NCI-H69 (cell line): ENCODE results near the gene TTBK1.

Experiments
- DNase-seq: peaks from one replicate; lab custom pipeline; 2025; lab: John Stamatoyannopoulos, UW

The TTBK1 gene

DNA sequence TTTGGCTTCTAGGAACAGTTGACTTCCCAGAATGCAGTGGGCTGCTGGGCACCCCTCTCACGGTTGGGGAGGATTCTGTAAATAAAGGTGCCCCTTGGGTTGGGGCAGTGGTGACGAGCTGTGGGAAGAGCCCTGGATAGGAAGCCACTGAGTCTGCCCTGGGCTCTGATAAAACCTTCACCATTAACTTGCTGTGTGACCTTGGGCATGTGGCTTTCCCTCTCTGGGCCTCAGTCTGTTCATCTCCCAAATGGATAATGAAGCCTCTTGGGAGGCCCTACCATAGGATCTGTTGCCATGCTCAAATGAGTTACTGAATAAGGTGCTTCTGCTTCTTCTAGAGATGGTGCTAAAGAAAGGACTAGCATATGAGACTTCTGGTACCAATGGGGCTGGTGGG, 61.6 kb downstream of the TTBK1 start:
- no peak for DNase-seq

DNA sequence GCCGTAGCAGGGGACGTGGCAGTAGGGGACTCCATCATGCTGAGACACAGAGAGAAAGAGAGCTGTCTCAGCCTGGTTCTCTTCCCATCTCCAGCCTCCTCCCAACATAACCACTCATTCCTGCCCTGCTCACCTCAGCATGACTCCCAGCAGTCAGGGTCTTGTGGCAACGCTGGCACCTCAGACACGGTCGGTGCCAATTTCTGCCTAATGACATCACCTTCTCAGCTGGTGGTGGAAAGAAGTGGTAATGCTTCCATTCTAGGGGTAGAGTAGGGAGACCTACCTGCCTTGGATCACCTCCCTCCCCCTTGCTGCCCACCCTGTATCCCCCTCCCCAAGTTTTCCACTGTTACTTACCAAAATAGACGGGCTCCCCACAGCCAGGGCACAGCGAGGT, 62.8 kb downstream of the TTBK1 start:
- DNase-seq = no peak

DNA sequence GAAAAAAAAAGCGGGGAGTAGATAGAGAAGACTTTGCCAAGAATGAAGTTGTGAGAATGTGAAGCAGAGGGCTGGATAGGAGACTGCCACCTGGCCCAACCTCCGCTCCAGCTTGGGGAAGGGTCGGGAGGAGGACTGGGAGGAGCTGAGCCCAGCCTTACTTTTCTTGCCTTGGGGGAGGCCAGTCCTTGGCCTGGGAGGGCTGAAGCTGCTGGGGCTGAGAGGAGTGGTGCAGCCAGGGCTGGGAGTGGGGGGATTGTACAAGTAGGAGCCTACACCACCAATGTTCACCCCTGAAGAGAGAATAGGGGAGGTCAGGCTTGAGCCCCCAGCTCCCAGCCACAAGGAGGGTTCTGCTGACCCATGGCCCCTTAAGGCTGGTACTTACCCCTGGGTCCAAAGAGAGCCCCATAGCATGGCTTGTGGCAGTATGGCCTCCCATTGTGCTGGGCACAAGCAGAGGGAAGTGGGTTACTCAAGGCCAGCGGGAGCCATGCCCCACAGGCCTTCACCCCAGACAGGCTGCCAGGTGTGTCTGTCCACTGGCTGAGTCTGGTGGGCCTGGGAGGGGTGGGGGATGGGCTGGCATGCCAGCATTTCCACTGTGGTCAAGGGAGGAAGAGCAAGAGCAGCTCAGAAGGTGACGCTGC, 64.3 kb downstream of the TTBK1 start:
- DNase-seq = no peak

DNA sequence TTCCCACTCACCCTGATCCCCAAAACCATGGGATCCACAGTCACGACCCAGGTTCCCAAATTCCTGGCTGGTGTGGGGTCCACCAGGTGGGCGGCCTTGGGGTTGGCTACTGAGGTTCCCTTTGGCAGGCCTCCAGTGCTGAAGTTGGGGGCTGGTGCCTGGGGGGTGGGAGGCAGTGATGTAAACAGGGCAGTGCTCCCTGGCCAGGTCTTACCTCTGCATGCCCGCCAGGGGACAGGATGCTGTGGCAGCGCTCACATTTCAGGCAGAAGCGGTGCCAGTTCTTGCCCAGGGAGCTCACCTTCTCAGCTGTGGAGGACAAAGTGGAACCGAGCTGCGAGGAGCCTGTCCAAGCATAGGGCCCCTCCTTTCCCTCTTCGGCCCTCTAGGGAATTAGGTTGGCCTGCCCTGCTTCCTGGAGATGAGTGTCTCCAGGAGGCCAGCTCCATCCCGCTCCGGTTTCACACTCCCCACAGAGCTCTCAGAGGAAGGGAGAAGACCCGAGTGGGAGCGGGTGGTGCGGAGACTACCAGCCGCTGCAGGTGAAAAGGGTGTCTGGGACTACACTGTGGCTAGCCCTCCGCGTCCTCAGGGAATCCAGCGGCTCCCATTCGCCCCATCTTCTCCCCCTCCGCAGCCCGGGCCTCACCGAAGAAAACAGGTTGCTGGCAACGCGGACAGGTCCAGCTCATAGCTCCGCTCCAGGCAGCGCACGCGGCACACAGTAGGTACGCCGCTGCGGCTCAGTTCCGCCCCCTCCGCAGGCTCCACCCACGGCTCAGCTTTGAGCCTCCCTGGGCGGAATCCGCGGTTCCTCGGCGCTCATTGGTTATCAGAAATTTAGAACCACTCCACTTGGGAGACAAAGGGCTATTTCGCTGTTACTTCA, 65.1 kb downstream of the TTBK1 start, which contains the start of gene CRIP3:
Gene CRIP3, minus strand, starts transcription at position 726 of the 889 bp plus-strand sequence. Its CDS starts 34 bp downstream, at position 692.
- peak; percentile 81 for DNase-seq

DNA sequence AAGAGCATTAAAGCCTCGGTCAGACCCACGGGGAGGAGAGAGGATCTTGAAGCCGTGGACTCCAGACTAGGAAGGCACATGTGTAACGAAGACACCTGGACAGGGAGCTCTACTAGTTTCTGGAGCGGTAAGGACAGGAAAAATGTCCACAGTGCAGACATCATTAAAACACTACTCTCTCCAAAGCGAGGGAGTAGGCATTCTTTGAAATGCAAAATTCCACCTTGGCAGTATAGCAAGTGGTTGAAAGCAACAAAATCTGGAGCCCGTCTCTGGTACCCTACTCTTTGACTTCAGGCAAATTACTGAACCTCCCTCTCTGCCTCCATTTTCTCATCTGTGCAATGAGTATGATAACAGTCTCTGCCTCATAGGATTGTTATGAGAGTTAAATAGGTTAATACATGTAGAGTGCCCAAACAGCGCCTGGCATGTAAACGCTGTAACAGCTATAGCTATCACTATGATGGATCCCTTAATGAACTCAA, 65.8 kb downstream of the TTBK1 start:
- DNase-seq = no peak

DNA sequence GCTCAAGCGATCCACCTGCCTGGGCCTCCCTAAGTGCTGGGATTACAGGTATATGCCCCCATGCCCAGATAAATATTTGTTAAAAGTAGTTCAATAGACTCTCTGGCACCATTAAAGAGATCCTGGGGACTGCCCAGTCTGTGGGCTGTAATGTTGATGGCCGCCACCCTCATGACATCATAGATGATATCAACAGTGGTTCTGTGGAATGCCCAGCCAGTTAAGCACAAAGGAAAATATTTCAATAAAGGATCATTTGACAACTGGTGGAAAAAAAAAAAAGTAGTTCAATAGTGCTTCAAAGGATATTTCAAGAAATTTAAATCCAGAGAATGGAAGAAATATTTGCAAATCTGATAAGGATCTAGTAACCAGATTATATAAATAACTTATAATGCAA, 66.9 kb downstream of the TTBK1 start:
- no peak for DNase-seq

DNA sequence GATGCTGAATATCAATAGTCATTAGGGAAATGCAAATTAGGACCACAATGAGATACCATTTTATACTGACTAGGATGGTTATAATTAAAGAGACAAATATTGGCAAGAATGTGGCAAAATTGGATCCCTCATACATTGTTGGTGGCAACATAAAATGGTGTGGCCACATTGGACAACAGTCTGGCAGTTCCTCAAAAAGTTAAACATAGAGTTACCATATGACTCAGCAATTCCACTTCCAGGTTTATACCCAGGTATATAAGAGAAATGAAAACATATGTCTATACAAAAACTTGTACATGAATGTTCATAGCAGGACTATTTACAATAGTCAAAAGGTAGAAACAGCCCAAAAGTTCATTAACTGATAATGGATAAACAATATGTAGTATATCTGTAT, 67.3 kb downstream of the TTBK1 start:
- no peak for DNase-seq

DNA sequence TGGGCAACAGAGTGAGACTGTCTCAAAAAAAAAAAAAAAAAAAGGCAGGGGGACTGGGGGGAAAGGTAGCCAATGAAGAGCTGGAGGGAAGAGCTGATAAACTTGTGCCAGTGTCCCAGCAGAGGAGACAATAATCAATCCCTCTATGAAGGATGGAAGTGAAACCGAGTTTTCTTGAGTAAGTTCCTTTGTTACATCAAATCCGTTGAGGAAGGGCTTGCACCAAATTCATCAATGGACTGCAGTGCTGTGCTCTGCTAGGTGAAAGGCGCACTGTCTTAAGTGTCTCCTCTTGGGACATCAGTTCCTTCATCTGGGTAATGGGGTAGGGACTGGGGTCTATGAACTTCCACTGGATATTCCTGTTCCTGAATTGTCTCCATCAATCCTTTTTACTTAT, 68.4 kb downstream of the TTBK1 start:
- no peak for DNase-seq

DNA sequence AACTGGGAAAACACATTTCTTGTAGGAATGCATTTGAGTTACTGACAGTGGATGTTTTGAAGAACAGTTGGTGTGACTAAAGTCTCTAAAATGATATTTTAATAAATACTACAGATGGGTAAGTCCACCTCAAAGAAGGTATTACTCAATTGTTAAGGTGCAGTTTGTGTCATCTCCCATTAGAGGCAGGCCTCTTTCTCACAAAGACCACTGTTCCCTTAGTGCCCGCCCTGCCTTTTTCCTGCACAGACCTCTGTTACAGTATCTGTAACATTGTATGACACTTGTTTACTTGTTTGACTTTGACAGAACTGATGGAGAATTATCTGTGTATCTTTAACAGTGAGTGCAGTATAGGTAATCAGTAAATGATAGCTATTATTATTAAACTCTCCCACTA, 70.5 kb downstream of the TTBK1 start:
- no peak for DNase-seq

DNA sequence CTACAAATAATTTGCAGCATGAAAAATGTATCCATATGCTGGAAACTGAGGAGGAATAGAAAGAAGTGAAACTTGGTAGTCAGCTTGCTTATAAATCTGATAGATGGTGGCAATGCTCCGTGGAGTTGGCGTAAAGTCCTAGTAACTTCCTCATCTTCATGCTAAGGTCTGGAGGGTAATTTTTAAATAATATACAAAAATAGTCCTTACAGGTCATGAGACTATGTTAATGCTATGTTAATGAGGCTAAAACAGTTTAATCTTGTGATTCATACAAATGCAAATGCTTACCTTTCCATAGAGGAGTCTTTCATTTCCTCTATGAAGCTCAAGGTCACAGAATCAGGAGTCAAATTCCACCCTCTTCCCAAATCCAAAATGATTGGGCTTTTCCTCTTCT, 74.7 kb downstream of the TTBK1 start:
- no peak for DNase-seq

DNA sequence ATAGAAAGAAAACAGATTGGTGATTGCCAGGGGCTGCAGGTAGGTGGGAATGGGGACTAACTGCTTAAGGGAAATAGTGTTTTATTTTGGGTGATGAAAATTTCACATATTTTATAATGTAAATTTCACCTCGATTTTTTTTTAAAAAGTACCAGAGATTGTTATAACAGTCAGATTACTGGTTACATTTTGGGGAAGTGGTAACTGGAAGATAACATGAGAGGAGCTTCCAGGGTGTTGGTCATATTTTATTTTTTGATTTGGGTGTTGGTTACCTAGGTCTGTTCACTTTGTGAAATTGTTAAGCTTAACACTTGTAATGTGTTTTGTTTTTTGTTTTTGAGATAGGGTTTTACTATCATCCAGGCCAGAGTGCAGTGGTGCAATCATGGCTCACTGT, 82.6 kb downstream of the TTBK1 start:
- DNase-seq = no peak

DNA sequence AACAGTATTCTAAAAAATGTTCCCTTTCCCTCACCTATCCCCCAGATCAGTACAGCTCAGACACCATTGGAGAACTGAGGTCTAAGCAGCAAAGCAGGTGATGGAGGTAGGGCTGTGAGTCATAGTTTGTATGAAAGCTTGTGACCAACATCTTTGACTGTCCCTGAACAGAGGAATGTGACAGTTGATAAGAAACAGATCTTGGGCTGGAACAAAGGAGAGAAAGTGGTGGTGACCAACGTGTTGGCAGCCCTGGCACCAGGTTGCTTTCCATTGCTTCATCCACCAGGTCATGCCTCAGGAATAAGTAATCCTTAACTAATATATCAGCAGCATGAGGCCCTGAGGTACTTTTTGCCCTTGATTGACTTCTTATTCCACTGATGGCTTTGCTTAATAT, 85.2 kb downstream of the TTBK1 start:
- no peak for DNase-seq

DNA sequence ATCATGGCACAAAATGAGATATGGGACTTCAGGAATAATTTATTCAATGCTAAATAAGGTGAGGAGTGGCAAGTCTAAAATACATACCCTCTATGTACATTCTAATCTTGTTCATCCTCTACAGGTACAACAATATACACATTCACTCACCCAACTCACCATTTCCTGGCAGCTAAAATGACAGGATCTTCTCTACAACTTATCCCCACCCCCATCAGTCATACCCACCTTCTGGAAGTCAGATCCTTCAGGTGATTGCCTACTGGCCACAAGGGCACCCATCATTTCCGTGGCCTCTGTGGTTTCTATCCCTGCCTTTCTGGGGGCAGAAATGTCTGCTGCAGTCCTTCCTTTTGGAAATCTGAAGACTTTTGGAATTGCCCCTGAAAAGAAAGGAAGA, 88.2 kb downstream of the TTBK1 start:
- DNase-seq = no peak

DNA sequence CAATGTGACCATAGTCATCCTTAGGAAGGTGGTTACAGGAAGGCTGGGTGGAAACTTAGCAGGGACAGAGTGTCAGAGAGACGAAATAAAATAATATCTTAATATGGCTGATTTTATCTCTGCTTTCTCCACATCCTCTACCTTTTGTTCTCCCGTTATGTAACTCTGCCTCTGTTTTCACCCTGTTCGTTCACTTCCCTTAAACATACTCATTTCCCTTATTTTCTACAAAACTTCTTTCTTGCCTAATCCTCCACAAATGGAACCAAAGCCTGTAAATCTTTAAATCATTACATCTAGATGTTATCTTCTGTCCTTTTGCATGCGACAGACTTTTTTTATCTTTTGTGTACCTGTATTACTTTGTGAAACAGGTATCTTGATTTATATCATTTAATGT, 88.6 kb downstream of the TTBK1 start:
- DNase-seq = no peak

DNA sequence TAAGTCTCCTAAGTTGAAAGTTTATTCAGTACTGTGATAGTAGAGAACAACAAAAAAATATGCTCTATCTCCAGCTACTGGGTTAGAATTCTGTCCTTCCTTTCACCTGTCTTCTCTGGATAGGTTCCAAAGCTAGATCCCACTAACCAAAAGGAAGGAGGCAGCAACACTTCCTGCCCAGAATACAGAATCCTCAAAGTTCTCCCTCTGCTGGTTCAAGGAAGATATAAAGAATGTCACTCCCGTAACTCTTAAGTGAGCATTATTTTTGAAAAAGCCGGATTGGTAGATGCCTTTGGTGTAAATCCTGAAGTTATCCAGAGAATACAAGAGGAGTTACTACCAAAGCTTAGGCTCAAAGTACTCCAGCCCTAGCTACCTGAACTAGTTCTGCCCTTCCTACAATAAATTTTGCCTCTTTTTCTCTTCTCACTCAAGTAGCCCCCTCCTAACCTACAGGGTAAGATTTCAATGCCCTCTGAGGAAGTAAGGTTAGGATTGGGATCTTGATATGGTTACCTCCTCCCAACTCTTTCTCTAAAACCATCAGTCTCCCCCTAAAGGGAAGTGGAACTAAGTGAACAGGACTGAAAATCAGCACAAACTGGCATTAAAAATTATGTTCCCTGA, 91.3 kb downstream of the TTBK1 start:
- peak; percentile 82 for DNase-seq

DNA sequence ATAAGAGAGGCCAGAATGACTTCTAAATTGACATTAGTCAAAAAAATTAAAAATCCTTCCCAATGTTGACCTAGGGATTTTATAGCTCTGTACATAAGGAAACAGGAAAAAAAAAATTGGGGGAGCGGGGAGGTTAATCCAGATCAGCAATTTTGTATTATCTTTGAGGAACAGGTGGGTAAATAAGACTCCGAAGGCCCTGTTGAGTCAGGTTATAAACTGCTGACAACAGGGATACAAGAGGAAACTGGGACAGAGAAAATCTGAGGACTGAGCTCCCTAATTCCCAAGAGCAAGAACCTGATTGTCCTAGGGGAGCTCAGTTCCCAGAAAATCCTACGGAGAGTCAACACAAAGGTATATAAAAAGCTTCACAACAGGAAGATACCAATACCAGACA, 92.2 kb downstream of the TTBK1 start:
- DNase-seq = peak; percentile 60

DNA sequence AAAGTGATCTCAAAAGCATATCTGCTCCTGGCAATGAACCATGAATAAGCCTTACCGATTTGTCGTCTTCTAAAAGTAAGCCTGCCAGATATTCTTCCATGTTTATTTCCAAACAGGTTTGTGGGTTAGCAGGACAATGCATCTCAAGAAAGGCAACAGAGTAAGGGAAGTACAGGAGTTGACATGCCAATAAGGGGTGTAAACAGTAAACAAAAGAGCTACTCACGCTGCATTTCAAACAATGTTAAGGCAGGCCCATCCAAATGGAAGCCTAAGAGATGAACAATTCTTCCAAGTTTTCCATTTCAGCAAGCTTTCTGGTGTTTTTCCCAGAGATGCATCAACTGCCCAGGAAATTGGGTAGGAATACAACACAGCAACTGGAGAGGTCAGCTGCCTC, 93.1 kb downstream of the TTBK1 start:
- no peak for DNase-seq
